BLaER1 treated with 17β-estradiol and CSF1 and Interleukin-3, amounts not matched to agents 10 nM and 100 nM (cell line): ENCODE measurements around the gene IL4.

ENCODE experiments used
- H3K27ac ChIP-seq, 11 experiments: shearing (Covaris generic); formaldehyde crosslinking; 2 replicates each; pipeline ENCODE4 v1.8.1; 2022
- H3K27me3 ChIP-seq, 11 experiments: shearing (Covaris generic); formaldehyde crosslinking; 2 replicates each; pipeline ENCODE4 v1.8.1; 2022
- H3K36me3 ChIP-seq, 11 experiments: shearing (Covaris generic); formaldehyde crosslinking; 2 replicates each; pipeline ENCODE4 v1.8.1; 2022
- H3K4me1 ChIP-seq, 10 experiments: shearing (Covaris generic); formaldehyde crosslinking; 2 replicates each; pipeline ENCODE4 v1.8.1; 2022
- H3K4me2 ChIP-seq, 11 experiments: shearing (Covaris generic); formaldehyde crosslinking; 2 replicates each; pipeline ENCODE4 v1.8.1; 2022
- H3K4me3 ChIP-seq, 10 experiments: shearing (Covaris generic); formaldehyde crosslinking; 2 replicates each; pipeline ENCODE4 v1.8.1; 2022
- H3K9ac ChIP-seq, 11 experiments: shearing (Covaris generic); formaldehyde crosslinking; 2 replicates each; pipeline ENCODE4 v1.8.1; 2022
- H3K9me3 ChIP-seq, 11 experiments: shearing (Covaris generic); formaldehyde crosslinking; replicated peaks in 1 of 11; 2 replicates each; pipeline ENCODE4 v1.8.1; 2022
- H4K20me1 ChIP-seq, 11 experiments: shearing (Covaris generic); formaldehyde crosslinking; 2 replicates each; pipeline ENCODE4 v1.8.1; 2022
- Cebpa-rat ChIP-seq, 11 experiments: shearing (Covaris generic); IDR thresholded peaks; 2 replicates each; pipeline ENCODE4 v1.8.1; 2022

Gene IL4

GRCh38 chr5:132655821-132656773 is 17.7 kb upstream of the IL4 start:
- H3K9me3 ChIP-seq, result peaks cover 0 to 16% (median 10%) of the 10 kb centered on the region in 11 experiments; a peak in 10 of 22 replicates
- no peak overlapping the region for H3K27ac ChIP-seq
- H3K36me3 ChIP-seq, result no peaks in the 10 kb centered on the region
- peaks cover 0 to 5% (median 0%) of the 10 kb centered on the region in 11 experiments; a peak in 2 of 22 replicates for H4K20me1 ChIP-seq
- peaks cover 16 to 22% (median 19%) of the 10 kb centered on the region in 10 experiments for H3K4me1 ChIP-seq
- no peak for TF ChIP-seq Cebpa-rat (IDR thresholded peaks at IDR 0.05)
- peaks cover 40 to 55% (median 51%) of the 10 kb centered on the region in 11 experiments for H3K27me3 ChIP-seq
- H3K4me3 ChIP-seq, result peak overlapping the region in 9 of 10 experiments; percentile 19 to 56 (median 33); a peak in 12 of 20 replicates
- H3K9ac ChIP-seq, result no peak overlapping the region
- H3K4me2 ChIP-seq, result peak overlapping the region; percentile 52 to 71 (median 63)

- no peaks in the 10 kb centered on the region for H3K36me3 ChIP-seq
- H3K4me3 ChIP-seq, result peak overlapping the region in 2 of 10 experiments; percentile 34 to 42; a peak in 3 of 20 replicates
- no peak for TF ChIP-seq Cebpa-rat (IDR thresholded peaks at IDR 0.05)
- no peak overlapping the region for H3K9ac ChIP-seq
- no peak overlapping the region for H3K27ac ChIP-seq
- H3K9me3 ChIP-seq, result peaks cover 0 to 16% (median 10%) of the 10 kb centered on the region in 11 experiments; a peak in 10 of 22 replicates
- peaks cover 40 to 55% (median 51%) of the 10 kb centered on the region in 11 experiments for H3K27me3 ChIP-seq
- H4K20me1 ChIP-seq, result peaks cover 0 to 5% (median 0%) of the 10 kb centered on the region in 11 experiments; a peak in 2 of 22 replicates
- peak overlapping the region in 6 of 11 experiments; percentile 52 to 68 (median 64); a peak in 4 of 22 replicates for H3K4me2 ChIP-seq
- H3K4me1 ChIP-seq, result peaks cover 22 to 29% (median 26%) of the 10 kb centered on the region in 10 experiments
Observed at GRCh38 chr5:132656774-132657355, 16.9 kb upstream of the IL4 start.

DNA sequence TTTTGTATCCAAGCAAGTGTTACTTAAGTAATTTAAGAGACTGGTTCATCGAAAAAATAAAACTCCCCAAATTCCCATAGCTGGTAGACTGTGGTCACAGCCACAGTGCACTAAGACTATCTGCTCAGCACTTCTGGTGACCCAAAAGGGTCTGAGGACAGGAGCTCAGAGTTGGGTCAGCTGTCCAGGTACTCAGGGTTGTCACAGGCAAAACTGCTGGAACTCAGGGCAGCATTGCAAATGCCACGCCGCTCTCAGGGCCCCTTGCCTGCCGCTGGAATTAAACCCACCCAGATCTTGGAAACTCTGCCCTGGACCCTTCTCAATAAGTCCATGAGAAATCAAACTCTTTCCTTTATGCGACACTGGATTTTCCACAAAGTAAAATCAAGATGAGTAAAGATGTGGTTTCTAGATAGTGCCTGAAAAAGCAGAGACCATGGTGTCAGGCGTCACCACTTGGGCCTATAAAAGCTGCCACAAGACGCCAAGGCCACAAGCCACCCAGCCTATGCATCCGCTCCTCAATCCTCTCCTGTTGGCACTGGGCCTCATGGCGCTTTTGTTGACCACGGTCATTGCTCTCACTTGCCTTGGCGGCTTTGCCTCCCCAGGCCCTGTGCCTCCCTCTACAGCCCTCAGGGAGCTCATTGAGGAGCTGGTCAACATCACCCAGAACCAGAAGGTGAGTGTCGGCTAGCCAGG is 16.0 kb upstream of the IL4 start, which contains the start of gene IL13:
IL13 (plus strand) TSS at position 498 of the 705 bp plus-strand sequence; CDS start at position 512, 14 bp downstream.
- Histone ChIP-seq H3K36me3 (no peaks in the 10 kb centered on the region), H3K4me3 (no peak within 1 kb of the TSS), H3K27me3 (peaks cover 40 to 55% (median 51%) of the 10 kb centered on the region in 11 experiments), H3K4me2 (no peak within 1 kb of the TSS), H3K27ac (no peak within 1 kb of the TSS), H4K20me1 (peaks cover 0 to 5% (median 0%) of the 10 kb centered on the region in 11 experiments; a peak in 3 of 22 replicates), H3K9ac (no peak within 1 kb of the TSS), H3K4me1 (peaks cover 23 to 39% (median 36%) of the 10 kb centered on the region in 10 experiments), H3K9me3 (peaks cover 0 to 16% (median 10%) of the 10 kb centered on the region in 11 experiments; a peak in 10 of 22 replicates)
- no peak for TF ChIP-seq Cebpa-rat (IDR thresholded peaks at IDR 0.05)

- TF ChIP-seq Cebpa-rat (IDR thresholded peaks at IDR 0.05), result no peak
Observed at GRCh38 chr5:132658381-132659302, 15.1 kb upstream of the IL4 start.

DNA sequence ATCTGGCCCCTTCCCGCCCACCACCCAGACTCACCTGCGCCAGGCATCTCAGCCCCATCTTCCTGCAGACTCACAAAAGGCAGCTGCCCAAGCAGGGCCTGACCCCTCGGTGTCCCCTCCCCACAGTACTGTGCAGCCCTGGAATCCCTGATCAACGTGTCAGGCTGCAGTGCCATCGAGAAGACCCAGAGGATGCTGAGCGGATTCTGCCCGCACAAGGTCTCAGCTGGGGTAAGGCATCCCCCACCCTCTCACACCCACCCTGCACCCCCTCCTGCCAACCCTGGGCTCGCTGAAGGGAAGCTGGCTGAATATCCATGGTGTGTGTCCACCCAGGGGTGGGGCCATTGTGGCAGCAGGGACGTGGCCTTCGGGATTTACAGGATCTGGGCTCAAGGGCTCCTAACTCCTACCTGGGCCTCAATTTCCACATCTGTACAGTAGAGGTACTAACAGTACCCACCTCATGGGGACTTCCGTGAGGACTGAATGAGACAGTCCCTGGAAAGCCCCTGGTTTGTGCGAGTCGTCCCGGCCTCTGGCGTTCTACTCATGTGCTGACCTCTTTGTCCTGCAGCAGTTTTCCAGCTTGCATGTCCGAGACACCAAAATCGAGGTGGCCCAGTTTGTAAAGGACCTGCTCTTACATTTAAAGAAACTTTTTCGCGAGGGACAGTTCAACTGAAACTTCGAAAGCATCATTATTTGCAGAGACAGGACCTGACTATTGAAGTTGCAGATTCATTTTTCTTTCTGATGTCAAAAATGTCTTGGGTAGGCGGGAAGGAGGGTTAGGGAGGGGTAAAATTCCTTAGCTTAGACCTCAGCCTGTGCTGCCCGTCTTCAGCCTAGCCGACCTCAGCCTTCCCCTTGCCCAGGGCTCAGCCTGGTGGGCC is 13.9 kb upstream of the IL4 start:
- H3K4me1 ChIP-seq, result peaks cover 39 to 59% (median 55%) of the 10 kb centered on the region in 10 experiments
- H3K9ac ChIP-seq, result no peak overlapping the region
- no peaks in the 10 kb centered on the region for H3K36me3 ChIP-seq
- no peak overlapping the region for H3K4me3 ChIP-seq
- H4K20me1 ChIP-seq, result peaks cover 0 to 5% (median 0%) of the 10 kb centered on the region in 11 experiments; a peak in 3 of 22 replicates
- TF ChIP-seq Cebpa-rat (IDR thresholded peaks at IDR 0.05), result no peak
- H3K9me3 ChIP-seq, result peaks cover 0 to 16% (median 10%) of the 10 kb centered on the region in 11 experiments; a peak in 10 of 22 replicates
- H3K4me2 ChIP-seq, result peak overlapping the region in 10 of 11 experiments; percentile 63 to 87 (median 76); a peak in 19 of 22 replicates
- peak overlapping the region in 1 of 11 experiments; percentile 45; a peak in 1 of 22 replicates for H3K27ac ChIP-seq
- peaks cover 29 to 37% (median 34%) of the 10 kb centered on the region in 11 experiments for H3K27me3 ChIP-seq

More at GRCh38 chr5:132658381-132659302, 15.1 kb upstream of the IL4 start:
- no peak overlapping the region for H3K9ac ChIP-seq
- peaks cover 0 to 16% (median 10%) of the 10 kb centered on the region in 11 experiments; a peak in 10 of 22 replicates for H3K9me3 ChIP-seq
- no peaks in the 10 kb centered on the region for H3K36me3 ChIP-seq
- H3K27ac ChIP-seq, result no peak overlapping the region
- no peak overlapping the region for H3K4me3 ChIP-seq
- H3K4me1 ChIP-seq, result peaks cover 31 to 47% (median 44%) of the 10 kb centered on the region in 10 experiments
- peaks cover 40 to 50% (median 46%) of the 10 kb centered on the region in 11 experiments for H3K27me3 ChIP-seq
- no peak overlapping the region for H3K4me2 ChIP-seq
- H4K20me1 ChIP-seq, result peaks cover 0 to 5% (median 0%) of the 10 kb centered on the region in 11 experiments; a peak in 3 of 22 replicates

DNA sequence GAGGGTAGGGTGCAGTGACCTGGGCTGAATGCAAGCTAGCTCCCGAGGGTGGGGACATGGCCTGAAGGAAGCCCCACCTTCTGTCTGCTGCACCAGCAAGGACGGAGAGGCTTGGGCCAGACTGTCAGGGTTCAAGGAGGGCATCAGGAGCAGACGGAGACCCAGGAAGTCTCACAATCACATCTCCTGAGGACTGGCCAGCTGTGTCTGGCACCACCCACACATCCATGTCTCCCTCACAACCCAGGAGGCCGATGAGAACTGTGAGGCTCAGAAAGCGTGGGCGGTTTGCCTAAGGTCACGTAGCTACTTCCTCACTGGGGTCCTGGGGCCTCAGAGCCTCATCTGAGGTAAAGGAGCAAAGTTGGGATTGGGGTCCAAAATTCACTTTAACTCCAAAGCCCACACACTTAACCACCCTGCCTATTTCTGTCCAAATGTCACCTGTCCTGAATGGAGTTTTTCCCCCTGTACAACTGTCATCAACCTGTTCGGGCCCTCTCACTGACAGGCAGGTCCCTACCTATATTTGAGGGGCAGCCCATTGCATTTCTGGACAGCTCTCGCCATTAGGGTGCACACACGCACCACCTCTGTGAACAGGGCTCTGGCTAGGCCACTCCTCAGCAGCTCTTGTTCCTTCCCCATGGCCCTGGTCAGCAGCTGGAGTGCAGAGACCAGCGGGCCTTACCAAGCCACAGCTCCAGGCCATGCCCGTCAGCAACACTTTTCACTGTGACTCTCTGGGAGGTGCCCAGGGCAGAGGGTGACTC is 12.4 kb upstream of the IL4 start:
- H4K20me1 ChIP-seq, result no peaks in the 10 kb centered on the region; a peak in 1 of 22 replicates
- peak overlapping the region in 4 of 11 experiments; percentile 3 to 45 (median 34); a peak in 4 of 22 replicates for H3K27ac ChIP-seq
- peaks cover 30 to 52% (median 47%) of the 10 kb centered on the region in 10 experiments for H3K4me1 ChIP-seq
- no peaks in the 10 kb centered on the region for H3K36me3 ChIP-seq
- H3K27me3 ChIP-seq, result peaks cover 14 to 22% (median 19%) of the 10 kb centered on the region in 11 experiments
- H3K4me2 ChIP-seq, result peak overlapping the region; percentile 63 to 87 (median 76)
- H3K9me3 ChIP-seq, result peaks cover 0 to 8% (median 4%) of the 10 kb centered on the region in 11 experiments; a peak in 9 of 22 replicates
- no peak for TF ChIP-seq Cebpa-rat (IDR thresholded peaks at IDR 0.05)
- no peak overlapping the region for H3K4me3 ChIP-seq
- peak overlapping the region in 2 of 11 experiments; percentile 26 to 34; a peak in 3 of 22 replicates for H3K9ac ChIP-seq
